ENCODE measurements around the gene DIAPH2.

DNA sequence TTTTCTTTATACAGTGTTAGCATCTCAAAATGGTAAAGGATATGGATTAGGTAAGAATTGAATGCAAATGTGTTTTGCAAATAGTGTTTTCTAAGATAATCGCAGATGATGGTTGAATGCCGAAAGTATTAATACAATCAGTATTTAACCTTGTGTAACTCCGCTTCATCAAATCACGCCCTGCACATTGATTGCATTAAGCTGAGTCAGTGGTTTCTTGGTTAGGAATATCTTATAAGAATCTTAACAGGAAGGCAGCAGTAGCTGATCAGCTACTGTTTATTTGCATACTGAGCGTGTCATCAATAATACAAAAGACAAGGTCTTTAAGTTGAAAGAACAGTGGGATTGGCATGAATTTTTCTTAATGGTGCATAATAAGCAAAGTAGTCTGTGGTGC lies 744.5 kb downstream of the DIAPH2 start:
- TF ChIP-seq, protein P1, sequence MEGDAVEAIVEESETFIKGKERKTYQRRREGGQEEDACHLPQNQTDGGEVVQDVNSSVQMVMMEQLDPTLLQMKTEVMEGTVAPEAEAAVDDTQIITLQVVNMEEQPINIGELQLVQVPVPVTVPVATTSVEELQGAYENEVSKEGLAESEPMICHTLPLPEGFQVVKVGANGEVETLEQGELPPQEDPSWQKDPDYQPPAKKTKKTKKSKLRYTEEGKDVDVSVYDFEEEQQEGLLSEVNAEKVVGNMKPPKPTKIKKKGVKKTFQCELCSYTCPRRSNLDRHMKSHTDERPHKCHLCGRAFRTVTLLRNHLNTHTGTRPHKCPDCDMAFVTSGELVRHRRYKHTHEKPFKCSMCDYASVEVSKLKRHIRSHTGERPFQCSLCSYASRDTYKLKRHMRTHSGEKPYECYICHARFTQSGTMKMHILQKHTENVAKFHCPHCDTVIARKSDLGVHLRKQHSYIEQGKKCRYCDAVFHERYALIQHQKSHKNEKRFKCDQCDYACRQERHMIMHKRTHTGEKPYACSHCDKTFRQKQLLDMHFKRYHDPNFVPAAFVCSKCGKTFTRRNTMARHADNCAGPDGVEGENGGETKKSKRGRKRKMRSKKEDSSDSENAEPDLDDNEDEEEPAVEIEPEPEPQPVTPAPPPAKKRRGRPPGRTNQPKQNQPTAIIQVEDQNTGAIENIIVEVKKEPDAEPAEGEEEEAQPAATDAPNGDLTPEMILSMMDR (IDR thresholded peaks at IDR 0.05) = no peak
- TF ChIP-seq POLR2AphosphoS5 (IDR thresholded peaks at IDR 0.05) = no peak
- TF ChIP-seq POLR2A (IDR thresholded peaks at IDR 0.05) = no peak

Measured in breast epithelium (tissue), 3 donors.